Fibroblast of lung (primary cell): ENCODE results near the gene ARMH1.

ENCODE experiments used
- EZH2 ChIP-seq: IDR thresholded peaks from 2 replicates; pipeline ENCODE4 v1.5.1; 2012; ENCODE audit warnings: low read length, control low read depth, mild to moderate bottlenecking; ENCODE audit errors: missing control alignments
- TF ChIP-seq, protein P1 (sequence below), 2 donors: IDR thresholded peaks in 1 of 2; conservative IDR thresholded peaks in 1 of 2; 1 replicate in 1 of 2; 2 replicates in 1 of 2; pipeline ENCODE4 v1.5.1; 2011 to 2012; ENCODE audit warnings: low read length in 2 of 2, control low read depth in 1 of 2, inconsistent platforms in 1 of 2, low read depth in 1 of 2, mild to moderate bottlenecking in 1 of 2

DNA sequence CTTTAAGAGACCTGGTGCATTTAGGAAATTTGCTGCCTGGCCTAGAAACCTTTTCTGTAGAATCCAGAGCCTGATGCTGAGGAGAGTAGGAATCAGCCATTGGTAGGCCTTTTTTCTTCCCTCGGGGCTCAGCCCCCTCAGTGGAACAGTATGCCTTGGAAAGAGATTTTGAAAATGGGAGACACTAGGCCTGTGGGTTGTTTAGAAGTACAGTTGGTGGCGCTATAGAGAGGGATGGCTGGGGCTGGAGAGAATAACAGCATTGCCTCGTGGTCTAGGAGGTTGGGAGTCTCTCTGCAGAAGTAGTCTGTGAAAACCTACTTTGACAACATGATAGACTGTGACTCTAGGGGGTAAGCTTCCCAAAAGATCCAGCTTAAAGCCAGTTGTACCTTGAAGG is 73.4 kb downstream of the ARMH1 start:
- TF ChIP-seq, protein P1, sequence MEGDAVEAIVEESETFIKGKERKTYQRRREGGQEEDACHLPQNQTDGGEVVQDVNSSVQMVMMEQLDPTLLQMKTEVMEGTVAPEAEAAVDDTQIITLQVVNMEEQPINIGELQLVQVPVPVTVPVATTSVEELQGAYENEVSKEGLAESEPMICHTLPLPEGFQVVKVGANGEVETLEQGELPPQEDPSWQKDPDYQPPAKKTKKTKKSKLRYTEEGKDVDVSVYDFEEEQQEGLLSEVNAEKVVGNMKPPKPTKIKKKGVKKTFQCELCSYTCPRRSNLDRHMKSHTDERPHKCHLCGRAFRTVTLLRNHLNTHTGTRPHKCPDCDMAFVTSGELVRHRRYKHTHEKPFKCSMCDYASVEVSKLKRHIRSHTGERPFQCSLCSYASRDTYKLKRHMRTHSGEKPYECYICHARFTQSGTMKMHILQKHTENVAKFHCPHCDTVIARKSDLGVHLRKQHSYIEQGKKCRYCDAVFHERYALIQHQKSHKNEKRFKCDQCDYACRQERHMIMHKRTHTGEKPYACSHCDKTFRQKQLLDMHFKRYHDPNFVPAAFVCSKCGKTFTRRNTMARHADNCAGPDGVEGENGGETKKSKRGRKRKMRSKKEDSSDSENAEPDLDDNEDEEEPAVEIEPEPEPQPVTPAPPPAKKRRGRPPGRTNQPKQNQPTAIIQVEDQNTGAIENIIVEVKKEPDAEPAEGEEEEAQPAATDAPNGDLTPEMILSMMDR (conservative IDR thresholded peaks at IDR 0.05 in 1 of 2, IDR thresholded peaks at IDR 0.05 in 1 of 2; ENCODE audit: low read depth in 1 of 2, low read length in 2 of 2) = peak in 1 of 2 donors; percentile 5
- no peak for TF ChIP-seq EZH2
